ENCODE data around the gene ZBTB46.

Gene ZBTB46

DNA sequence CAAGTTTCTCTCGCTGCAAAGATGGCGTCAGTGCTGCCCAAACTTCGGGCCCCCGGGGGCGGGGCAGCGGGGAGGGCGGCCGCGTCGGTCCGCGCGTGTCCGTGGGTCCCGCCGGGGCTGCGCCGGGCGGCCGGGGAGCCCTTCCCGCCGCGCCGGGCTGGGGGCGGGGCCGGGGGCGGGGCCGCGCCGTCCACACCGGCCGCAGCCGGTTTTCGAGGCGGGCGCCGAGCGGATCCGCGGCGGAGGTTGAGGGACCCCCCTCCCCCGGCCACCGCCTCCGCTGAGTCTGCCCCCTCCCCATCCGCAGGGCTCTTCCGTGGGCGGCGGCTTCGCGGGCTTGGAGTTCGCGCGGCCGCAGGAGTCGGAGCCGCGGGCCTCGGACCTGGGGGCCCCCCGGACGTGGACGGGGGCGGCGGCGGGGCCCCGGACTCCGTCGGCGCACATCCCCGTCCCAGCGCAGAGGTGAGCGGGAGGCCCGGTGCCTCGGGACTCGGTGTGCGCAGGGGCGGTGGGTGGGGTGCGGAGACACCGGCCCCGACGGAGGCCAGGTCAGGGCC lies 90.9 kb downstream of the ZBTB46 start:
- no peaks in the 10 kb centered on the region for H3K9me3 ChIP-seq (ENCODE audit: control insufficient read depth in 1 of 2, low read length in 2 of 2)
- H3K4me3 ChIP-seq (ENCODE audit: low read depth in 1 of 2, low read length in 2 of 2): peak overlapping the region; percentile 57 to 68
- peaks cover 0 to 30% of the 10 kb centered on the region in 2 donors for H3K36me3 ChIP-seq (ENCODE audit: control insufficient read depth in 1 of 2, insufficient read depth in 2 of 2, low read length in 2 of 2)
- no peaks in the 10 kb centered on the region for H3K27me3 ChIP-seq (ENCODE audit: low read depth, low read length)
- H3K4me1 ChIP-seq (ENCODE audit: control insufficient read depth in 1 of 2, insufficient read depth in 2 of 2, low read length in 2 of 2): peaks cover 0 to 32% of the 10 kb centered on the region in 2 donors
- H3K27ac ChIP-seq (ENCODE audit: low read length): no peak overlapping the region

DNA sequence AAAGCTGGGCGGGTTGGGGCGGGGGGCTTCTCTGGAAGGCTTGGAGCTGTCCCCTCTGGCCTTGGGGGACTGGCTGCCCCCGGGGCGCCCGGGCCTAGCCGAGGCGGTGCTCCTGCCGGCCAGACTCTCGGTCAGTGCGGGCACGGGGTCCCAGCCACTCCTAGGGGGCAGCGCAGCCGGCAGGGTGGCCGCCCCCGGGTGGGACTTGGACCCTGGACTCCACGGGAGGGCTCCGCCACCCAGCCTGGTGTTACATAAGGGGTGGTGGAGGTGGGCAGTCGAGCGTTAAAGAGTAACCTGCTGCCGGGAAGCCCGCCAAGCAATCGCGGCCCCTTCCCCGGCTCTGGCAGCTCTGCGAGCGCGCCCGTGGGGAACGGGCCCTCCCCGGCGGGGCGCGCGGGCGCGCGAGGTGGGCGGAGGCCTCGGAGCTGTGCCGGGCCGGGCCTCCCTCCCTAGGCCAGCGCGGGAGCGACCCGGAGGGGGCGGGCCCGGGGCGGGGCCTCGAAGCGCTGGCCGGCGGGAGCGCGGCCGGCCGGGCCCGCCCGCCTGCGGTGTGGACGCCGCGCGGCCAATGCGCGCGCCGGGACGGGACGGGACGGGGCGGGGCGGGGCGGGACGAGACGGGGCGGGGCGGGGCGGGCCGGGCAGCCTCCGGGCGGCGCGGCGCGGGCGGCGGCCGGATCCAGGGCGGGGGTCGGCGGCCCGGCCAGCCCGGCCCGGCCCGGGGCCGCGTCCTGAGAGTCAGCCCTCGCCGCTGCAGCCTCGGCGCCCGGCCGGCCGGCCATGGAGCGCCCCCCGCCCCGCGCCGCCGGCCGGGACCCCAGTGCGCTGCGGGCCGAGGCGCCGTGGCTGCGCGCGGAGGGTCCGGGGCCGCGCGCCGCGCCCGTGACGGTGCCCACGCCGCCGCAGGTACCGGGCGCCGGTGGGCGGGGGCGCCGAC lies 91.7 kb downstream of the ZBTB46 start, which contains the start of gene SLC2A4RG:
SLC2A4RG (plus strand) TSS at position 647 of the 940 bp plus-strand sequence; CDS start at position 784, 137 bp downstream.
- Histone ChIP-seq H3K4me3 (ENCODE audit: low read depth in 1 of 2, low read length in 2 of 2) (peak within 1 kb of the TSS; percentile 57 to 68), H3K4me1 (ENCODE audit: control insufficient read depth in 1 of 2, insufficient read depth in 2 of 2, low read length in 2 of 2) (peaks cover 0 to 32% of the 10 kb centered on the region in 2 donors), H3K36me3 (ENCODE audit: control insufficient read depth in 1 of 2, insufficient read depth in 2 of 2, low read length in 2 of 2) (peaks cover under 1 to 37% of the 10 kb centered on the region in 2 donors), H3K9me3 (ENCODE audit: control insufficient read depth in 1 of 2, low read length in 2 of 2) (no peaks in the 10 kb centered on the region), H3K27me3 (ENCODE audit: low read depth, low read length) (no peaks in the 10 kb centered on the region), H3K27ac (ENCODE audit: low read length) (no peak within 1 kb of the TSS)

DNA sequence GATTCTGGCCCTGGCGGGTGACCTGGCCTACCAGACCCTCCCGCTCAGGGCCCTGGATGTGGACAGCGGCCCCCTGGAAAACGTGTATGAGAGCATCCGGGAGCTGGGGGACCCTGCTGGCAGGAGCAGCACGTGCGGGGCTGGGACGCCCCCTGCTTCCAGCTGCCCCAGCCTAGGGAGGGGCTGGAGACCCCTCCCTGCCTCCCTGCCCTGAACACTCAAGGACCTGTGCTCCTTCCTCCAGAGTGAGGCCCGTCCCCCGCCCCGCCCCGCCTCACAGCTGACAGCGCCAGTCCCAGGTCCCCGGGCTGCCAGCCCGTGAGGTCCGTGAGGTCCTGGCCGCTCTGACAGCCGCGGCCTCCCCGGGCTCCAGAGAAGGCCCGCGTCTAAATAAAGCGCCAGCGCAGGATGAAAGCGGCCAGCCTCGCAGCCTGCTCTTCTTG lies 92.4 kb downstream of the ZBTB46 start:
- Histone ChIP-seq H3K27ac (ENCODE audit: low read length) (no peak overlapping the region), H3K27me3 (ENCODE audit: low read depth, low read length) (no peaks in the 10 kb centered on the region), H3K4me1 (ENCODE audit: control insufficient read depth in 1 of 2, insufficient read depth in 2 of 2, low read length in 2 of 2) (peaks cover 0 to 32% of the 10 kb centered on the region in 2 donors), H3K9me3 (ENCODE audit: control insufficient read depth in 1 of 2, low read length in 2 of 2) (no peaks in the 10 kb centered on the region), H3K4me3 (ENCODE audit: low read depth in 1 of 2, low read length in 2 of 2) (peak overlapping the region in 1 of 2 donors; percentile 68), H3K36me3 (ENCODE audit: control insufficient read depth in 1 of 2, insufficient read depth in 2 of 2, low read length in 2 of 2) (peaks cover 7 to 44% of the 10 kb centered on the region in 2 donors)

DNA sequence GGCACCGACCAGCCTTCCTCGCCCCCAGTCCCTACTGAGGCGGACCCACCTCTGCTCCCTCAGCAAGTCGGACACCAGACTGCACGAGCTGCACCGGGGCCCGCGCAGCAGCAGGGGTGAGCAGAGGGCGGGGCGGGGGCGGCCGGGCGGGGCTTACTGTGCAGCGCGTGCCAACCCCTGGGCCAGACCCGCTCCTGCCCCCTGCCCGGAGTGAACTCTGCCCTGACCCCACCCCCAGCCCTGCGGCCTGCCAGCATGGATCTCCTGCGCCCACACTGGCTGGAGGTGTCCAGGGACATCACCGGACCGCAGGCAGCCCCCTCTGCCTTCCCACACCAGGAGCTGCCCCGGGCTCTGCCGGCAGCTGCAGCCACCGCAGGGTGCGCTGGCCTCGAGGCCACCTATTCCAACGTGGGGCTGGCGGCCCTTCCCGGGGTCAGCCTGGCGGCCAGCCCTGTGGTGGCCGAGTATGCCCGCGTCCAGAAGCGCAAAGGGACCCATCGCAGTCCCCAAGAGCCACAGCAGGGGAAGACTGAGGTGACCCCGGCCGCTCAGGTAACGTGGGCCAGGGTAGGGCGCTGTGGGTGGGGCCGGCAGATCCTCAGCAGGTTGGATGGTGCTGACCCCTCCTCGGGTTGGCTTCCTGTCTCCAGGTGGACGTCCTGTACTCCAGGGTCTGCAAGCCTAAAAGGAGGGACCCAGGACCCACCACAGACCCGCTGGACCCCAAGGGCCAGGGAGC lies 92.9 kb downstream of the ZBTB46 start:
- Histone ChIP-seq H3K4me1 (ENCODE audit: control insufficient read depth in 1 of 2, insufficient read depth in 2 of 2, low read length in 2 of 2) (peaks cover 0 to 32% of the 10 kb centered on the region in 2 donors), H3K36me3 (ENCODE audit: control insufficient read depth in 1 of 2, insufficient read depth in 2 of 2, low read length in 2 of 2) (peaks cover 12 to 46% of the 10 kb centered on the region in 2 donors), H3K27ac (ENCODE audit: low read length) (no peak overlapping the region), H3K27me3 (ENCODE audit: low read depth, low read length) (no peaks in the 10 kb centered on the region), H3K4me3 (ENCODE audit: low read depth in 1 of 2, low read length in 2 of 2) (peak overlapping the region in 1 of 2 donors; percentile 68), H3K9me3 (ENCODE audit: control insufficient read depth in 1 of 2, low read length in 2 of 2) (no peaks in the 10 kb centered on the region)

DNA sequence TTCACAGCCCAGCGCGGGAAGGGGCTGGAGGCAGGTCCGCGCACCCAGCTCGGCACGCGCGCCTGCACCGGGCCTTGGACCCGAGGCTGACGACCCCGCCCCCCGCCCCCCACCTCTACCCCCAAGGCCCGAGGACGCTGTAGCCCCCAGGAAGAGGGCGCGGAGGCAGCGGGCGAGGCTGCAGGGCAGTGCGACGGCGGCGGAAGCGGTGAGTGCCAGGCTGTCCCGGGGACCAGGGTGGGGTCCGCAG lies 93.4 kb downstream of the ZBTB46 start:
- Histone ChIP-seq H3K27me3 (ENCODE audit: low read depth, low read length) (no peaks in the 10 kb centered on the region), H3K9me3 (ENCODE audit: control insufficient read depth in 1 of 2, low read length in 2 of 2) (no peaks in the 10 kb centered on the region), H3K27ac (ENCODE audit: low read length) (no peak overlapping the region), H3K36me3 (ENCODE audit: control insufficient read depth in 1 of 2, insufficient read depth in 2 of 2, low read length in 2 of 2) (peaks cover 12 to 45% of the 10 kb centered on the region in 2 donors), H3K4me1 (ENCODE audit: control insufficient read depth in 1 of 2, insufficient read depth in 2 of 2, low read length in 2 of 2) (peaks cover 0 to 32% of the 10 kb centered on the region in 2 donors), H3K4me3 (ENCODE audit: low read depth in 1 of 2, low read length in 2 of 2) (peak overlapping the region in 1 of 2 donors; percentile 7)

DNA sequence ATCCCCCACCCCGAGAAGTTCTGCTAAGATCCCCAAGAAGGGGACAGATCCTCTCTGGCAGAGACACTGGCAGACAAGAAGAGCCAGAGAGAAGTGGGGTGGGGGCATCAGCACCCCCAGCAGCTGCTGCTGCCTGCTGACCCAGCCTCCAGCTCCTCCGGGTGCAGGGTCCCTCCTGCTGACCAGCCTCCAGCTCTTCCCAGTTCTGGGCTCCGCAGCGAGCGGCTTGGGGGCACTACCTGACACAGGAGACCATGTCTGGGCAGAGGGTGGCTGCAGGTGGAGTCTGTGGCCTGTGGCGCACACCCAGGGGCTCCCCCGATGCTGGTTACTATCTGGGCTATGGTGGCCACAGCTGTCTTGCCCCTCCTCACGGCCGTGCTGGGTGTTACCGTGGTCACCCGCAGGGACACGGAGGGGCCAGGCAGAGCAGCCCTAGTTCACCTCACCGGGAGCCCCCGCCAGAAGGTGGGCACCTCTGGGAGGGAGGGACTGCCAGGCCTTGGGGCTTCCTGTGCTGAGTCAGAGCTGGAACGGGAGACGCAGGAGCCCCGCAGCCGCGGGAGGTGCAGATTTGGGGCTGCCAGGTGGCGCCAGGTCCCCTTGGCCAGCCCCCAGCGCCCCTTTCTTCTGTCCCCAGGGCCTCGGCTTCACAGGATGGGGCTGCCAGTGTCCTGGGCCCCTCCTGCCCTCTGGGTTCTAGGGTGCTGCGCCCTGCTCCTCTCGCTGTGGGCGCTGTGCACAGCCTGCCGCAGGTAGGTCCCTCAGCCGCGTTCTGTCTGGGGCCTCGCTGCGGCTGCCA lies 94.0 kb downstream of the ZBTB46 start:
- H3K4me3 ChIP-seq (ENCODE audit: low read depth in 1 of 2, low read length in 2 of 2): peak overlapping the region in 1 of 2 donors; percentile 7
- H3K27ac ChIP-seq (ENCODE audit: low read length): no peak overlapping the region
- no peaks in the 10 kb centered on the region for H3K27me3 ChIP-seq (ENCODE audit: low read depth, low read length)
- no peaks in the 10 kb centered on the region for H3K9me3 ChIP-seq (ENCODE audit: control insufficient read depth in 1 of 2, low read length in 2 of 2)
- H3K4me1 ChIP-seq (ENCODE audit: control insufficient read depth in 1 of 2, insufficient read depth in 2 of 2, low read length in 2 of 2): peaks cover 0 to 29% of the 10 kb centered on the region in 2 donors
- peaks cover 12 to 42% of the 10 kb centered on the region in 2 donors for H3K36me3 ChIP-seq (ENCODE audit: control insufficient read depth in 1 of 2, insufficient read depth in 2 of 2, low read length in 2 of 2)

DNA sequence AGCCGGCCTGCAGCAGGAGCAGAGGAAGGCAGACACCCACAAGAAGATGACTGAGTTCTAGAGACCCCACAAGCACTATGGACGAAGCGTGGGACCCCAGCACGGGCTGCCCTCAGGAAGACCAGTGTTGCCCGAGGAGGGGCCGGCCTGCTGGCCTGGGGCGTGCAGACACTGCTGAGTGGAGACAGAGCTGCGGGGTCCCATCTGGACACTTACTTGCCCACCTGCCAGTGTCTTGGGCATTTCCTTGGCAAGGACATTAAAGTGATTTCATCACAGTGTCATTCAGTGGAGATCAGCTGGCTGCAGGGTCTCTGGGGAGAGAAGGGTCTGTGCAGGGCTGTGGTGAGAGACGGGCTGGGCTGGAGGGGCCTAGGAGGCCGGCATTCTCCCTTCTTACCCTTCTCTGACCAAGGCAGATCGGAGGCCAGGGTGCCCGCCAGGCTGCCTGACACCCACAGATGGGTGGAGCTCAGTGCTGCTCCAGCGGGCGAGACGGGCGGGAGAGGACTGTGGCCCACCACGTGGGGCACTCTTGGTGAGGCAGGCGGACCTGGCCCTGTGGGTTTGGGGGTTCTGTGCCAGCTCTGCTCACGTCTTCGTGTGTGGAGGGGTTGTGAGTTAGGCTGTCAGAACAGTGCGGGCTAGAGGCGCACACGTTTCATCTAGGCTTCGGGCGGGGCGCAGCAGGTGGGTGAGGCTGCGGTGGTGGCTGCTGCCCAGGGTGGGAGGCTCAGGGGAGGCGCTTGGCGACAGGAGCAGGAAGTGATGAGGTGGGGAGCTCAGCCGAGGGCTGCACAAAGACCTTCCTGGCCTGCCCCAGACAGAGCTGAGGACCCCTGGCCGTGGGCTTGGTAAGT lies 95.0 kb downstream of the ZBTB46 start, which contains the start of gene LIME1:
LIME1 (plus strand) TSS at position 806 of the 860 bp plus-strand sequence. CDS start 886 bp downstream, outside the sequence.
- peaks cover 12 to 38% of the 10 kb centered on the region in 2 donors for H3K36me3 ChIP-seq (ENCODE audit: control insufficient read depth in 1 of 2, insufficient read depth in 2 of 2, low read length in 2 of 2)
- H3K27ac ChIP-seq (ENCODE audit: low read length): no peak within 1 kb of the TSS
- H3K4me1 ChIP-seq (ENCODE audit: control insufficient read depth in 1 of 2, insufficient read depth in 2 of 2, low read length in 2 of 2): peaks cover 0 to 19% of the 10 kb centered on the region in 2 donors
- peak within 1 kb of the TSS in 1 of 2 donors; percentile 7 for H3K4me3 ChIP-seq (ENCODE audit: low read depth in 1 of 2, low read length in 2 of 2)
- H3K27me3 ChIP-seq (ENCODE audit: low read depth, low read length): no peaks in the 10 kb centered on the region
- no peaks in the 10 kb centered on the region for H3K9me3 ChIP-seq (ENCODE audit: control insufficient read depth in 1 of 2, low read length in 2 of 2)

DNA sequence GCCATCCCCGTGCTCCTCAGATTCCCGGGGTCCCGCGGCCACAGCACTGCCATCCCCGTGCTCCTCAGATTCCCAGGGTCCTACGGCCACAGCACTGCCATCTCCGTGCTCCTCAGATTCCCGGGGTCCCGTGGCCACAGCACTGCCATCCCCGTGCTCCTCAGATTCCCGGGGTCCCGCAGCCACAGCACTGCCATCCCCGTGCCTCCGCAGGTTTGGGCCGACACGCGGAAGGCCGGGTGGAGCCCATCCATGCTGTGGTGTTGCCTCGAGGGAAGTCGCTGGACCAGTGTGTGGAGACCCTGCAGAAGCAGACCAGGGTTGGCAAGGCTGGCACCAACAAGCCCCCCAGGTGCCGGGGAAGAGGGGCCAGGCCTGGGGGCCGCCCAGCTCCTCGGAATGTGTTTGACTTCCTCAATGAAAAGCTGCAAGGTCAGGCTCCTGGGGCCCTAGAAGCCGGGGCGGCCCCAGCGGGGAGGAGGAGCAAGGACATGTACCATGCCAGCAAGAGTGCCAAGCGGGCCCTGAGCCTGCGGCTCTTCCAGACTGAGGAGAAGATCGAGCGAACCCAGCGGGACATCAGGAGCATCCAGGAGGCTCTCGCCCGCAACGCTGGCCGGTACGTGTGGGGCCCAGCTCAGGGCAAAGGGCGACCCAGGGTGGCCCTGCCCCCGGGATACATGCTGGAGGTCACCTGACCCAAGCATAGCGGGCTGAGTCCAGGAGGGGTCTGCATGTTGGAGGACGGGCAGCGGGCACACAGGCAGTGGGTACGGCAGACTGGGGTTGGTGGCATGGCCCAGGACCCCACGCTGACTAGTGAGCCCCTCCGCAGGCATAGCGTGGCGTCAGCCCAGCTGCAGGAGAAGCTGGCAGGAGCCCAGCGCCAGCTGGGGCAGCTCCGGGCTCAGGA lies 95.9 kb downstream of the ZBTB46 start:
- Histone ChIP-seq H3K27ac (ENCODE audit: low read length) (no peak overlapping the region), H3K4me1 (ENCODE audit: control insufficient read depth in 1 of 2, insufficient read depth in 2 of 2, low read length in 2 of 2) (peaks cover 0 to 16% of the 10 kb centered on the region in 2 donors), H3K36me3 (ENCODE audit: control insufficient read depth in 1 of 2, insufficient read depth in 2 of 2, low read length in 2 of 2) (peaks cover 12 to 38% of the 10 kb centered on the region in 2 donors), H3K27me3 (ENCODE audit: low read depth, low read length) (no peaks in the 10 kb centered on the region), H3K9me3 (ENCODE audit: control insufficient read depth in 1 of 2, low read length in 2 of 2) (no peaks in the 10 kb centered on the region), H3K4me3 (ENCODE audit: low read depth in 1 of 2, low read length in 2 of 2) (no peak overlapping the region)

DNA sequence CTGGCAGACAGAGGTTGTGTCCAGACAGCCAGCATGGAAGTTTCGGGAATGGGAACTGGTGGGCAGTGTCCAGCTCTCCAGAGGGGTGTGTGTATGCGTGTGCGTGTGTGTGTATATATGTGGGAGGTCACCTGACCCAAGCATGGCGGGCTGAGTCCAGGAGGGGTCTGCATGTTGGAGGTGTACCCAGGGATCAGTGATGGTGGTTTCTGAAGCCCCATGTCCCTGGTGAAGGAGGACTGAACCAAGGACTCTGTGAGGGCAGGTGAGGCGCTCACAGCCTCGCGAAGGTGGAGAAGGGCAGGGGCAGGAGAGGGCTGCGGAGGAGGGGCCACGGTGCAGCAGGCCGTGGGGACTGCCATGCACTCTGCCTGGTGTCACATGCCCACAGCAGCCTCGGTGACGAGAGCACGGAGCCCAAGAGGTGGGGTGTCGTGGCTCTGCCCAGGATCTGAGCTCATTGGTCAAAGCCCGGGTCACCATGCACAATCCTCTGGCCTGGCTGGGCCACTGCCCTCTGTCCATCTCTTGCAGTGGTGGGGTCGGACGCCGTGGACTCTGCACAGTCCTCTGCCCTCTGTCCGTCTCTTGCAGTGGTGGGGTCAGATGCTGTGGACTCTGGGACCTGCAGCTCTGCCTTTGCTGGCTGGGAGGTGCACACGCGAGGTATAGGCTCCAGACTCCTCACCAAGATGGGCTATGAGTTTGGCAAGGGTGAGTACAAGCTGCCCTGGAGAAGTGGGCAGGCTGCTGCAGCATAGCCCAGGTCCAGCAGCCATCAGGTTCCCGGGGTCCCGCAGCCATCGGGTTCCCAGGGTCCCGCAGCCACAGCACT lies 96.7 kb downstream of the ZBTB46 start:
- no peaks in the 10 kb centered on the region for H3K9me3 ChIP-seq (ENCODE audit: control insufficient read depth in 1 of 2, low read length in 2 of 2)
- no peak overlapping the region for H3K27ac ChIP-seq (ENCODE audit: low read length)
- H3K36me3 ChIP-seq (ENCODE audit: control insufficient read depth in 1 of 2, insufficient read depth in 2 of 2, low read length in 2 of 2): peaks cover 12 to 38% of the 10 kb centered on the region in 2 donors
- H3K27me3 ChIP-seq (ENCODE audit: low read depth, low read length): no peaks in the 10 kb centered on the region
- H3K4me1 ChIP-seq (ENCODE audit: control insufficient read depth in 1 of 2, insufficient read depth in 2 of 2, low read length in 2 of 2): peaks cover 0 to 16% of the 10 kb centered on the region in 2 donors
- H3K4me3 ChIP-seq (ENCODE audit: low read depth in 1 of 2, low read length in 2 of 2): no peak overlapping the region

Data from muscle layer of duodenum (tissue), 2 donors.